ENCODE measurements around the gene CCDC141.
"Not testable (repeated sequence)": the region's sequence is repeated elsewhere in the genome, so short reads cannot be mapped to it uniquely, and the experiment has no call there.

CCDC141 gene

GRCh38 chr2:178992719-178993118 is 57.2 kb downstream of the CCDC141 start:
- H3K27me3 ChIP-seq (ENCODE audit: insufficient read depth, low read length); H3K4me3 ChIP-seq (ENCODE audit: low read length); H3K36me3 ChIP-seq (ENCODE audit: insufficient read depth, low read length); H3K9me3 ChIP-seq (ENCODE audit: low read length); H2AFZ ChIP-seq (ENCODE audit: low read depth, low read length); H3K4me1 ChIP-seq (ENCODE audit: insufficient read depth, low read length): not testable (repeated sequence)

DNA sequence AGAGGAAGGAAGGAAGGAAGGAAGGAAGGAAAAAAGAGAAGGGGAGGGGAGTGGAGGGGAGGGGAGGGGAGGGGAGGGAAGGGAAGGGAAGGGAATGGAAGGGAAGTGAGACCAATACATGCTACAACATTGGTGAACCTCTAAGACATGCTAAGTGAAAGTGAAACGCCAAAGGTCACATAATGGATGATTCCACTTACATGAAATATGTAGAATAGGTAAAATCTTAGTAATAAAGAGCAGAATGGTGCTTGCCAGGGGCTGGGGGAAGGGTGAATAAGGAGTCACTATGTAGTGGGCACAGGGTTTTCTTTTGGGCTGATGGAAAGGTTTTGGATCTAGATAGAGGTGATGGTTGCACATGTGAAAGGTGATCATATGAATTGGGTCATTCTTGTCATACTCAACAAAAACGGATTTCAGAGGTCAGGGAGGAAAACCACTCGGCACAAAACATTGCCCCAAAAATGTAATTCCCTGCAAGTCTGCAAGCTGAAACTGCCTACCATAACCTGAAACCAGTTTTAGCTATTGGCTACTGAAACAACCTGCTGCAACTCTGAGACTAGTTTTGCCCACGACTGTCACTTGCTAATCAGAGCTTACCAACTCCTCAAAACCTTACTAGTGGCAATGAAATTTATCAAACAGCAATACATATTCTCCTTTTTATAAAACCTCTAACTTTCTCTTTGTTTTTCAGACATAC is 59.2 kb downstream of the CCDC141 start:
- no peaks in the 10 kb centered on the region for H3K9me3 ChIP-seq (ENCODE audit: low read length)
- no peak overlapping the region for H3K4me3 ChIP-seq (ENCODE audit: low read length)
- no peak overlapping the region for H2AFZ ChIP-seq (ENCODE audit: low read depth, low read length)
- H3K27me3 ChIP-seq (ENCODE audit: insufficient read depth, low read length), result no peaks in the 10 kb centered on the region
- H3K4me1 ChIP-seq (ENCODE audit: insufficient read depth, low read length), result no peaks in the 10 kb centered on the region
- no peaks in the 10 kb centered on the region for H3K36me3 ChIP-seq (ENCODE audit: insufficient read depth, low read length)

- H3K36me3 ChIP-seq (ENCODE audit: insufficient read depth, low read length); H3K4me3 ChIP-seq (ENCODE audit: low read length); H3K27me3 ChIP-seq (ENCODE audit: insufficient read depth, low read length); H2AFZ ChIP-seq (ENCODE audit: low read depth, low read length); H3K9me3 ChIP-seq (ENCODE audit: low read length); H3K4me1 ChIP-seq (ENCODE audit: insufficient read depth, low read length): not testable (repeated sequence)
Observed at GRCh38 chr2:178989424-178989823, 60.5 kb downstream of the CCDC141 start.

DNA sequence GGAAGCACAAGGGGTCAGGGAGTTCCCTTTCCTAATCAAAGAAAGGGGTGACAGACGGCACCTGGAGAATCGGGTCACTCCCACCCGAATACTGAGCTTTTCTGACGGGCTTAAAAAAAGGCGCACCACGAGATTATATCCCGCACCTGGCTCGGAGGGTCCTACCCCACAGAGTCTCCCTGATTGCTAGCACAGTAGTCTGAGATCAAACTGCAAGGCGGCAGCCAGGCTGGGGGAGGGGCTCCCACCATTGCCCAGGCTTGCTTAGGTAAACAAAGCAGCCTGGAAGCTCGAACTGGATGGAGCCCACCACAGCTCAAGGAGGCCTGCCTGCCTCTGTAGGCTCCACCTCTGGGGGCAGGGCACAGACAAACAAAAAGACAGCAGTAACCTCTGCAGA is 67.3 kb downstream of the CCDC141 start:
- not testable (repeated sequence) for H3K4me3 ChIP-seq (ENCODE audit: low read length); H3K36me3 ChIP-seq (ENCODE audit: insufficient read depth, low read length); H3K27me3 ChIP-seq (ENCODE audit: insufficient read depth, low read length); H2AFZ ChIP-seq (ENCODE audit: low read depth, low read length); H3K9me3 ChIP-seq (ENCODE audit: low read length); H3K4me1 ChIP-seq (ENCODE audit: insufficient read depth, low read length)

DNA sequence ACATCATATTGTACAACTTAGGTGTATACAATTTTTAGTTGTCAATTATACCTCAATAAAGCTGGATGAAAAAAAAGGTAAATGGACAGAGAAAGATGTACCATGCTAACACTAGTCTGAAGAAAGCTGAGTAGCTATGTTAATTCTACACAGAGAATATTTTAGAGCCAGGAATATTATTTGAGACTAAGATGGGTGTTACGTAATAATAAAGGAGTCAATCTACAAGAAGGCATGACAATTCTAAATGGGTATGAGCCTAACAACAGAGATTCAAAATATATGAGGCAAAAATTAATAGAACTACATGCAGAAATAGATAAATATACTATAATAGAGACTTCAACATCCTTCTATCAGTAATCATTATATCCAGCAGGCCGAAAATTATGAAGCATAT is 69.1 kb downstream of the CCDC141 start:
- Histone ChIP-seq H3K4me3 (ENCODE audit: low read length) (no peak overlapping the region), H2AFZ (ENCODE audit: low read depth, low read length) (no peak overlapping the region)

GRCh38 chr2:178978667-178979066 is 71.3 kb downstream of the CCDC141 start:
- Histone ChIP-seq H3K4me3 (ENCODE audit: low read length) (no peak overlapping the region), H3K27me3 (ENCODE audit: insufficient read depth, low read length) (no peaks in the 10 kb centered on the region), H3K9me3 (ENCODE audit: low read length) (no peaks in the 10 kb centered on the region), H3K36me3 (ENCODE audit: insufficient read depth, low read length) (no peaks in the 10 kb centered on the region), H2AFZ (ENCODE audit: low read depth, low read length) (no peak overlapping the region), H3K4me1 (ENCODE audit: insufficient read depth, low read length) (no peaks in the 10 kb centered on the region)

More for the DNA sequence above, 69.1 kb downstream of the CCDC141 start:
- Histone ChIP-seq H3K9me3 (ENCODE audit: low read length) (no peaks in the 10 kb centered on the region), H3K27me3 (ENCODE audit: insufficient read depth, low read length) (no peaks in the 10 kb centered on the region), H3K36me3 (ENCODE audit: insufficient read depth, low read length) (no peaks in the 10 kb centered on the region), H3K4me1 (ENCODE audit: insufficient read depth, low read length) (no peaks in the 10 kb centered on the region)

- H3K4me1 ChIP-seq (ENCODE audit: insufficient read depth, low read length), result no peaks in the 10 kb centered on the region
Observed at GRCh38 chr2:178976351-178976750, 73.6 kb downstream of the CCDC141 start.

DNA sequence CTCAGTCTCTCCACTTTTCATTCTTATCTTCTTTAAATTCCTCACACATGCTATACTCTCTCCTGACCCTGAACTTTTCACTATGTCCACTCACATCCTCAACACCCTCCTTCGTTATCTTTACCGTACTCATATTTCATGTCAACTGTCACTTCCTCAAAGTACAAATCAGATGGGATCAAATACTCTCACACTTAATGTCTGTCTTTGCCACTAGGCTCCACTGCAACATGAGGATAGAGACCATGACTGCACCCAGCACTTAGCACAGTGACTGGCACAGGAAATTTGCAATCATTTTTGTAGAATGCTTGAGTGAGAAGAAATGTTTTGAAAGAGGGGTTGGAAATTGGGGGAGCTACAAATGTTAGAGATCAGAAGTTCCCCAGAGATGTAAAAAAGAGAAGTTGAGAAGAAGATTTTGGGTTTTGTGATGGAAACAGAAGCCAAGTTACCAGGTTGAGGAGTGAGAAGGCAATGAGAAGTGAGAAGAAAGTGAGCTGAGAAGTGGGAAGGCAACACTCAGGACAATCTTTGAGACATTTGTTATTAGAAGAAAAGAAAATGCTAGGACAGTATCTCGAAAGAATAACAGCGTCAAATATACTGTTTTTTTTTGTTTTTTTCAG is 87.0 kb downstream of the CCDC141 start:
- H3K9me3 ChIP-seq (ENCODE audit: low read length), result no peaks in the 10 kb centered on the region
- H3K36me3 ChIP-seq (ENCODE audit: insufficient read depth, low read length), result no peaks in the 10 kb centered on the region
- H3K27me3 ChIP-seq (ENCODE audit: insufficient read depth, low read length), result no peaks in the 10 kb centered on the region
- H3K4me3 ChIP-seq (ENCODE audit: low read length), result no peak overlapping the region
- H2AFZ ChIP-seq (ENCODE audit: low read depth, low read length), result no peak overlapping the region
- H3K4me1 ChIP-seq (ENCODE audit: insufficient read depth, low read length), result no peaks in the 10 kb centered on the region

More at GRCh38 chr2:178976351-178976750, 73.6 kb downstream of the CCDC141 start:
- H3K4me3 ChIP-seq (ENCODE audit: low read length), result no peak overlapping the region
- H3K9me3 ChIP-seq (ENCODE audit: low read length), result no peaks in the 10 kb centered on the region
- H2AFZ ChIP-seq (ENCODE audit: low read depth, low read length), result no peak overlapping the region
- H3K36me3 ChIP-seq (ENCODE audit: insufficient read depth, low read length), result no peaks in the 10 kb centered on the region
- H3K27me3 ChIP-seq (ENCODE audit: insufficient read depth, low read length), result no peaks in the 10 kb centered on the region

DNA sequence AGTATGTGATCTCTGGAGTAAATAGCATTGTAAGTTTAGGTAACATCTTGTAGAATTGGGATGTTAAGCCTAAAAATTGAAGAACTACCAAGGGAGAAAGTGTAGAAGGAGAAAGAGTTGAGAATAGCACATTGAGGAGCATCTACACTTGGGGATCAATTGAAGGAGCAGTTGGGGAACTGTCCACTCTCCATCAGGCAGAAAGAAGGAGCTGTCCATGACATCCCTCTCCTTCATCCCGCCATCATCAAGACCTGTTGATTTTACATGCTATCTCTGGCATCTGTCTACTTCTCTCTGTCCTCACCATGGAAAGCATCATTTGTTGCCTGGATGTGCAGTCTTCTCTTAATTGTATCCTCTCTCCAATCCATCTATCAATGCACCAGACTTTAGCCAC is 87.8 kb downstream of the CCDC141 start:
- Histone ChIP-seq H3K36me3 (ENCODE audit: insufficient read depth, low read length) (no peaks in the 10 kb centered on the region), H3K4me3 (ENCODE audit: low read length) (no peak overlapping the region), H3K27me3 (ENCODE audit: insufficient read depth, low read length) (no peaks in the 10 kb centered on the region)

GRCh38 chr2:178954049-178954448 is 95.9 kb downstream of the CCDC141 start:
- no peak overlapping the region for H2AFZ ChIP-seq (ENCODE audit: low read depth, low read length)
- H3K4me1 ChIP-seq (ENCODE audit: insufficient read depth, low read length), result no peaks in the 10 kb centered on the region
- no peak overlapping the region for H3K4me3 ChIP-seq (ENCODE audit: low read length)
- H3K27me3 ChIP-seq (ENCODE audit: insufficient read depth, low read length), result no peaks in the 10 kb centered on the region
- H3K36me3 ChIP-seq (ENCODE audit: insufficient read depth, low read length), result no peaks in the 10 kb centered on the region
- H3K9me3 ChIP-seq (ENCODE audit: low read length), result no peaks in the 10 kb centered on the region

More for the DNA sequence above, 87.8 kb downstream of the CCDC141 start:
- H3K9me3 ChIP-seq (ENCODE audit: low read length), result no peaks in the 10 kb centered on the region
- no peak overlapping the region for H2AFZ ChIP-seq (ENCODE audit: low read depth, low read length)
- H3K4me1 ChIP-seq (ENCODE audit: insufficient read depth, low read length), result no peaks in the 10 kb centered on the region

DNA sequence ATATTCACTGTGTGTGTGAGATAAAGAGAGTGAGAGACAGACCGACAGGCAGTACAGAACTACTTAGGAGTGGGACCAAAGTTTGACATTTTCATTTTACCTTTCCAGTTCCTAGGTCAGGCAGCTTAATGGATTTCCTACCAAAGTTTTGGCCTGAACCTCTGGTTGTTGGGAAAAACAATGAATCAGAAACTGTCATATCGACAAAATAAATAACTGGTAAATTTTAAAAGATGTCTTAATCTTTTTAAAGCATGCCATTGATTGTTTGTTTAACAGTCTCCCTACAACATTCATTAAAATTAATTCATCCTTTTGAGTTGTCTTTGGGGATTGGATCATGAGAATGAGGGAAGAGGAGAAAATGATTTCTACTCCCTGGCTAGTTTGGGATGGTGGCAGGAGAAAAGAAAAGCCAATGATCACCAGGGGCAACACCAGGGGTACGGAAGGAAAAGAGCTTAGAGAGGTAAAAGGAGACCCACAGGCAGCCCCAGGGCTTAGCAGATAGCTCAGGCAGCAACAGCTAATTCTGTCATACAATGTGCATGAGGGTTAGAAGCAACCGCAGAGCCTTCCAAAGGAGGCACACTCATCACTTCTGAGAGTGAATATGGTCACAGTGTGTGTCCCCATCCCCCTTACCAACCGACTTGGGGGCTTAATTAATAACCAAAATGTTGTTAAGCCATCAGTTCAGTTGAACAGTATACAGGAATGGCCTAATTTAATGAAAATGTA is 98.5 kb downstream of the CCDC141 start:
- Histone ChIP-seq H3K9me3 (ENCODE audit: low read length) (no peaks in the 10 kb centered on the region), H3K4me1 (ENCODE audit: insufficient read depth, low read length) (no peaks in the 10 kb centered on the region), H2AFZ (ENCODE audit: low read depth, low read length) (no peak overlapping the region), H3K27me3 (ENCODE audit: insufficient read depth, low read length) (no peaks in the 10 kb centered on the region), H3K4me3 (ENCODE audit: low read length) (no peak overlapping the region), H3K36me3 (ENCODE audit: insufficient read depth, low read length) (no peaks in the 10 kb centered on the region)

DNA sequence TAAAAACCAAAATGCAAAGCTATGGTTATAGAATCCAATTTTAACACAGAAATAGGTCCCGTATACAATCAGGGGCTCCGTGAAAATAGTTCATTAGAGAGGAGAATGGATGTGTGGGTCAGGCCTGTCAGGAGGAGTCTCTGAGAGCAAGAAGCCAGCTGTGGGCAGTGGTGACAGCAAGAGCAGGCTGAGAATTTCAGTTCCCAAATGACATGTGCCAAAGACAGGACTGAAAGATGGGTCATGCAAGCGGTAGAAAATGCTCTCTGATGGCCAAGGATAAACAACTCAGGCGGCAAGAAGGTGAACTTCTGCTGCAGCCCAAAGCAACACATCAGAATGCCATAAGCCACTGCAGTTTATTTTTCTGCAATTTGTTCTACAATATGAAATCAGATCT is 100.4 kb downstream of the CCDC141 start:
- Histone ChIP-seq H3K9me3 (ENCODE audit: low read length) (no peaks in the 10 kb centered on the region), H3K36me3 (ENCODE audit: insufficient read depth, low read length) (no peaks in the 10 kb centered on the region), H3K4me1 (ENCODE audit: insufficient read depth, low read length) (no peaks in the 10 kb centered on the region), H2AFZ (ENCODE audit: low read depth, low read length) (no peak overlapping the region), H3K27me3 (ENCODE audit: insufficient read depth, low read length) (no peaks in the 10 kb centered on the region), H3K4me3 (ENCODE audit: low read length) (no peak overlapping the region)

DNA sequence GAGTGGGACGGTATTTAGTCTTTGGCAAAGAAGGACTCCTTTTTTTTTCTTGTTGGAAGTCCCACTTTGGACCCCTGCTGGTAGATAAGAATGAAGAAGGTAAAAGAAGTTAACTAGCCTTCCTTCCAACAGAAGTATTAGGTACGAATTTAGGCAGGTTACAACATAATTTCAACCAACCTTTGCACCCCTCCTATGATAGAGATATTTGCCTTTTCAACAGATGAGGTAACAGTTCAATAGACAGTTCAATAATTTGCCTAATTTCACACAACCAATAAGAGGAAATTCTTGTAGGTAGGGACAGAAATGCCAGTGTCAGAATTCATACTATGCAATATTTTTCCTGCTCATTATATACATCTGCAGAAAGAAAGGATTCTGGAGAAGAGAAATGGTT is 100.8 kb downstream of the CCDC141 start:
- H3K36me3 ChIP-seq (ENCODE audit: insufficient read depth, low read length), result no peaks in the 10 kb centered on the region
- H3K27me3 ChIP-seq (ENCODE audit: insufficient read depth, low read length), result no peaks in the 10 kb centered on the region
- H3K4me3 ChIP-seq (ENCODE audit: low read length), result no peak overlapping the region
- no peaks in the 10 kb centered on the region for H3K9me3 ChIP-seq (ENCODE audit: low read length)
- no peaks in the 10 kb centered on the region for H3K4me1 ChIP-seq (ENCODE audit: insufficient read depth, low read length)
- H2AFZ ChIP-seq (ENCODE audit: low read depth, low read length), result no peak overlapping the region
